Spleen (tissue), 11 donors: ENCODE measurements around the gene UNC13C. TPM values are rescaled to one million over a fixed set of nuclear protein-coding genes. Genes with fewer than 3 reads are reported as not detected.

Source experiments
- DNase-seq: peaks from one replicate; pipeline ENCODE4 v3.0.0-alpha.2; 2020
- H3K27ac ChIP-seq, 8 donors: fragments of 200-600 bp; sonication (generic) in 7 of 8; 1 replicate in 4 of 8; 2 replicates in 4 of 8; pipeline versions ENCODE4 v1.5.0 to v1.8.0; 2016 to 2021; ENCODE audit warnings: inconsistent platforms in 4 of 8, mild to moderate bottlenecking in 4 of 8, moderate library complexity in 1 of 8
- H3K27me3 ChIP-seq, 7 donors: fragments of 200-600 bp; sonication (generic) in 6 of 7; replicated peaks in 1 of 7; 1 replicate in 4 of 7; 2 replicates in 3 of 7; pipeline versions ENCODE4 v1.5.0 to v1.8.0; 2016 to 2021; ENCODE audit warnings: inconsistent platforms in 3 of 7, mild to moderate bottlenecking in 1 of 7
- H3K36me3 ChIP-seq, 6 donors: fragments of 200-600 bp; sonication (generic) in 5 of 6; 1 replicate in 4 of 6; 2 replicates in 2 of 6; pipeline versions ENCODE4 v1.5.0 to v1.8.0; 2016 to 2021; ENCODE audit warnings: inconsistent platforms in 2 of 6
- H3K4me1 ChIP-seq, 6 donors: fragments of 200-600 bp; sonication (generic) in 5 of 6; 1 replicate in 3 of 6; 2 replicates in 3 of 6; pipeline versions ENCODE4 v1.5.0 to v1.8.0; 2016 to 2021; ENCODE audit warnings: inconsistent platforms in 3 of 6
- H3K4me3 ChIP-seq, 8 donors: fragments of 200-600 bp; sonication (generic) in 7 of 8; 1 replicate in 4 of 8; 2 replicates in 4 of 8; pipeline versions ENCODE4 v1.5.0 to v1.8.0; 2016 to 2021; ENCODE audit warnings: inconsistent platforms in 4 of 8, mild to moderate bottlenecking in 4 of 8, moderate library complexity in 2 of 8
- H3K9me3 ChIP-seq, 8 donors: fragments of 200-600 bp; sonication (generic) in 7 of 8; 1 replicate in 4 of 8; 2 replicates in 4 of 8; pipeline versions ENCODE4 v1.5.0 to v1.8.0; 2016 to 2021; ENCODE audit warnings: inconsistent platforms in 4 of 8
- POLR2A ChIP-seq, 3 donors: fragments of 450-650 bp; IDR thresholded peaks; one replicate each; pipeline ENCODE4 v1.5.1; 2017; ENCODE audit warnings: antibody characterized with exemption in 3 of 3, mild to moderate bottlenecking in 1 of 3
- POLR2AphosphoS5 ChIP-seq, 3 donors: sonication (generic); formaldehyde crosslinking; IDR thresholded peaks; one replicate each; pipeline ENCODE4 v1.5.1; 2017; ENCODE audit warnings: antibody characterized with exemption in 3 of 3
- WGBS, 5 donors: extraction: QIAGEN DNeasy Blood & Tissue Kit in 3 of 5; methylation state at CpG; one replicate each; pipeline versions ENCODE4 v1.1.5 to v1.1.7; 2013 to 2018; 5-methylcytosine and 5-hydroxymethylcytosine counted together
- intact Hi-C: fragments of 100-400 bp; cut with DNase I; formaldehyde crosslinking; loops from one replicate; pipeline ENCODE4 v1.15.0; 2023; ENCODE audit warnings: low total_unique reads
- polyA plus RNA-seq, 3 donors: library from polyadenylated mRNA; stranded (reverse); fragments of 200-250 nt; gene quantifications; one replicate each; pipeline ENCODE4 v1.2.1, GENCODE V29; 2013
- total RNA-seq, 7 donors: library from RNA; depleted of rRNA in 3 of 7; stranded (reverse); fragments of >200 nt in 3 of 7; fragmentation: NEBNext Ultra II Directional in 4 of 7; extraction: Animal tissue kit (Norgen Biotek cat#: 25700) in 4 of 7; gene quantifications; one replicate each; pipeline versions ENCODE4 v1.1.0 to v1.2.1, GENCODE V29; 2016 to 2021
- TF ChIP-seq, protein P1 (sequence below), 11 experiments: fragments of 200-600 bp in 7 of 11; fragments of 450-650 bp in 4 of 11; sonication (generic) in 4 of 11; IDR thresholded peaks in 8 of 11; conservative IDR thresholded peaks in 3 of 11; 1 replicate in 7 of 11; 2 replicates in 4 of 11; pipeline versions ENCODE4 v1.4.0 to v1.8.0; 2016 to 2021; ENCODE audit warnings: antibody characterized with exemption in 11 of 11, inconsistent platforms in 4 of 11, mild to moderate bottlenecking in 1 of 11
- donor health status: healthy with polysubstance abuse.
- donor health status: DM: no; HTN: no; CAD: no; lungs with moderate emphysema.
- donor health status: DM: no; HTN: no; CAD: no.
- donor health status: Bipolar disorder and iron deficiency.
- donor health status: healthy.
- donor health status: DM: no; HTN: no; CAD: no.
- donor health status: DM: yes; HTN: yes; CAD: no.

UNC13C gene
- total and polyA plus RNA-seq, 10 donors: 0.06 TPM; not detected in 9

DNA sequence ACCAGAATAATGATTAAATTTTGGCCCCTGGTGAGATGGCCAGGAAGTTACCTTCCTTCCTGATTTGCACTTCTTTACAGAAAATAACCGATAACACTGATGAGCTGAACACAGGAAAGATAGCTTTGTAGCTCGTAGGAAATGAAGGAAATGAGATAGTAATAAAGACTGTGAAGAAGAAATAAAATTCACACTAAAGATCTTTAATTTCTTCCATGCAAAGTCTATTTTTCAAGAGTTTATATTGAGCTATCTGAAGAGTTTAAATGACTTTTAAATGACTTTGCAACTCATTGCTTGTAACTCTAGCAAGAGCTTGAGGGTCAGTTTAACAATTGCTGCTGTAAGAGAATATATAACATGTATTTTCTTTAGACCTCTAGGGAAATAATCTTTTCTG lies 543.0 kb downstream of the UNC13C start:
- H3K27me3 ChIP-seq: no peaks in the 10 kb centered on the region
- DNase-seq: no peak
- no peak overlapping the region for H3K27ac ChIP-seq
- H3K9me3 ChIP-seq: no peaks in the 10 kb centered on the region
- H3K36me3 ChIP-seq: no peaks in the 10 kb centered on the region
- no peak for TF ChIP-seq POLR2AphosphoS5 (IDR thresholded peaks at IDR 0.05)
- TF ChIP-seq POLR2A (IDR thresholded peaks at IDR 0.05): no peak
- TF ChIP-seq, protein P1, sequence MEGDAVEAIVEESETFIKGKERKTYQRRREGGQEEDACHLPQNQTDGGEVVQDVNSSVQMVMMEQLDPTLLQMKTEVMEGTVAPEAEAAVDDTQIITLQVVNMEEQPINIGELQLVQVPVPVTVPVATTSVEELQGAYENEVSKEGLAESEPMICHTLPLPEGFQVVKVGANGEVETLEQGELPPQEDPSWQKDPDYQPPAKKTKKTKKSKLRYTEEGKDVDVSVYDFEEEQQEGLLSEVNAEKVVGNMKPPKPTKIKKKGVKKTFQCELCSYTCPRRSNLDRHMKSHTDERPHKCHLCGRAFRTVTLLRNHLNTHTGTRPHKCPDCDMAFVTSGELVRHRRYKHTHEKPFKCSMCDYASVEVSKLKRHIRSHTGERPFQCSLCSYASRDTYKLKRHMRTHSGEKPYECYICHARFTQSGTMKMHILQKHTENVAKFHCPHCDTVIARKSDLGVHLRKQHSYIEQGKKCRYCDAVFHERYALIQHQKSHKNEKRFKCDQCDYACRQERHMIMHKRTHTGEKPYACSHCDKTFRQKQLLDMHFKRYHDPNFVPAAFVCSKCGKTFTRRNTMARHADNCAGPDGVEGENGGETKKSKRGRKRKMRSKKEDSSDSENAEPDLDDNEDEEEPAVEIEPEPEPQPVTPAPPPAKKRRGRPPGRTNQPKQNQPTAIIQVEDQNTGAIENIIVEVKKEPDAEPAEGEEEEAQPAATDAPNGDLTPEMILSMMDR (IDR thresholded peaks at IDR 0.05 in 8 of 11, conservative IDR thresholded peaks at IDR 0.05 in 3 of 11): no peak
- H3K4me1 ChIP-seq: peaks cover 0 to 24% (median 0%) of the 10 kb centered on the region in 6 donors
- intact Hi-C loops: no loop called here
- WGBS, 5 donors: 18 to 34% (median 24%) methylated on average over 2 of the region's 2 CpGs
- H3K4me3 ChIP-seq: no peak overlapping the region

DNA sequence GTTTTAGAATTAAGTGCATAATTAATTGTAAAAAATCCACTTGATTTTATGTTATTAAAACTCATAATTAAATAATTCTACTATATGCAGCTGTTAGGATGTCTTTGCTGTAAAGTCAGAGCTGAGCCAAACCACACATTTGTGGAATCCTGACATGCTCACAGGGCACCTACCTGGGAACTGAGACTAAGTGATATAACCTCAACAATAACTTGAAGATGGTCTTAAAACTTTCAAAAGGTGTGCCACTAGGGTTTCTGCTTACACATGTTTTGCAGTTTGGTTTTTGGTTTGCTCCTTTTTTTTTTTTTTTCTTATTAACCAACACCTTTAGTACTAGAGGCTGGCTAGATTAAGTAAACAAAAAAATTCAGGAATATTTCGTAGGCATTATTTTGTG lies 549.8 kb downstream of the UNC13C start:
- Histone ChIP-seq H3K4me1 (no peaks in the 10 kb centered on the region), H3K36me3 (no peaks in the 10 kb centered on the region), H3K4me3 (no peak overlapping the region), H3K27ac (no peak overlapping the region), H3K9me3 (no peaks in the 10 kb centered on the region), H3K27me3 (no peaks in the 10 kb centered on the region)
- no peak for TF ChIP-seq POLR2AphosphoS5 (IDR thresholded peaks at IDR 0.05)
- TF ChIP-seq, protein P1 (IDR thresholded peaks at IDR 0.05 in 8 of 11, conservative IDR thresholded peaks at IDR 0.05 in 3 of 11): no peak
- no peak for TF ChIP-seq POLR2A (IDR thresholded peaks at IDR 0.05)
- WGBS, 5 donors: 67 to 97% (median 80%) methylated on average over 1 of the region's 1 CpG
- DNase-seq: no peak
- intact Hi-C loops: no loop called here

- 71 to 85% (median 82%) methylated on average over 6 of the region's 6 CpGs for WGBS, 5 donors
- no peak overlapping the region for H3K27ac ChIP-seq
- peaks cover 0 to 57% (median 26%) of the 10 kb centered on the region in 8 donors for H3K9me3 ChIP-seq
- TF ChIP-seq, protein P1 (IDR thresholded peaks at IDR 0.05 in 8 of 11, conservative IDR thresholded peaks at IDR 0.05 in 3 of 11): no peak
- TF ChIP-seq POLR2AphosphoS5 (IDR thresholded peaks at IDR 0.05): no peak
- H3K4me1 ChIP-seq: no peaks in the 10 kb centered on the region
- H3K27me3 ChIP-seq: no peaks in the 10 kb centered on the region
- no peak for DNase-seq
- intact Hi-C loops: no loop called here
- no peak overlapping the region for H3K4me3 ChIP-seq
- no peaks in the 10 kb centered on the region for H3K36me3 ChIP-seq
These were observed 562.5 kb downstream of the UNC13C start for GRCh38 chr15:54540721-54541120.

- H3K27me3 ChIP-seq: no peaks in the 10 kb centered on the region
- TF ChIP-seq, protein P1 (IDR thresholded peaks at IDR 0.05 in 8 of 11, conservative IDR thresholded peaks at IDR 0.05 in 3 of 11): no peak
- TF ChIP-seq POLR2A (IDR thresholded peaks at IDR 0.05): no peak
- 75 to 90% (median 87%) methylated on average over 3 of the region's 3 CpGs for WGBS, 5 donors
- peaks cover 0 to 30% (median 11%) of the 10 kb centered on the region in 8 donors for H3K9me3 ChIP-seq
- no peaks in the 10 kb centered on the region for H3K4me1 ChIP-seq
- intact Hi-C loops: no loop called here
- no peaks in the 10 kb centered on the region for H3K36me3 ChIP-seq
- no peak for DNase-seq
- H3K27ac ChIP-seq: no peak overlapping the region
- H3K4me3 ChIP-seq: no peak overlapping the region
These were observed 569.2 kb downstream of the UNC13C start for GRCh38 chr15:54547491-54547890.
